BLaER1 treated with 17β-estradiol and CSF1 and Interleukin-3, amounts not matched to agents 10 nM and 100 nM (cell line): ENCODE results near the gene ANGPTL4.

Source experiments
- H3K27ac ChIP-seq, 11 experiments: shearing (Covaris generic); formaldehyde crosslinking; 2 replicates each; pipeline ENCODE4 v1.8.1; 2022
- H3K27me3 ChIP-seq, 11 experiments: shearing (Covaris generic); formaldehyde crosslinking; 2 replicates each; pipeline ENCODE4 v1.8.1; 2022
- H3K36me3 ChIP-seq, 11 experiments: shearing (Covaris generic); formaldehyde crosslinking; 2 replicates each; pipeline ENCODE4 v1.8.1; 2022
- H3K4me1 ChIP-seq, 10 experiments: shearing (Covaris generic); formaldehyde crosslinking; 2 replicates each; pipeline ENCODE4 v1.8.1; 2022
- H3K4me2 ChIP-seq, 11 experiments: shearing (Covaris generic); formaldehyde crosslinking; 2 replicates each; pipeline ENCODE4 v1.8.1; 2022
- H3K4me3 ChIP-seq, 10 experiments: shearing (Covaris generic); formaldehyde crosslinking; 2 replicates each; pipeline ENCODE4 v1.8.1; 2022
- H3K9ac ChIP-seq, 11 experiments: shearing (Covaris generic); formaldehyde crosslinking; 2 replicates each; pipeline ENCODE4 v1.8.1; 2022
- H3K9me3 ChIP-seq, 11 experiments: shearing (Covaris generic); formaldehyde crosslinking; replicated peaks in 1 of 11; 2 replicates each; pipeline ENCODE4 v1.8.1; 2022
- H4K20me1 ChIP-seq, 11 experiments: shearing (Covaris generic); formaldehyde crosslinking; 2 replicates each; pipeline ENCODE4 v1.8.1; 2022
- Cebpa-rat ChIP-seq, 11 experiments: shearing (Covaris generic); IDR thresholded peaks; 2 replicates each; pipeline ENCODE4 v1.8.1; 2022

ANGPTL4 gene

DNA sequence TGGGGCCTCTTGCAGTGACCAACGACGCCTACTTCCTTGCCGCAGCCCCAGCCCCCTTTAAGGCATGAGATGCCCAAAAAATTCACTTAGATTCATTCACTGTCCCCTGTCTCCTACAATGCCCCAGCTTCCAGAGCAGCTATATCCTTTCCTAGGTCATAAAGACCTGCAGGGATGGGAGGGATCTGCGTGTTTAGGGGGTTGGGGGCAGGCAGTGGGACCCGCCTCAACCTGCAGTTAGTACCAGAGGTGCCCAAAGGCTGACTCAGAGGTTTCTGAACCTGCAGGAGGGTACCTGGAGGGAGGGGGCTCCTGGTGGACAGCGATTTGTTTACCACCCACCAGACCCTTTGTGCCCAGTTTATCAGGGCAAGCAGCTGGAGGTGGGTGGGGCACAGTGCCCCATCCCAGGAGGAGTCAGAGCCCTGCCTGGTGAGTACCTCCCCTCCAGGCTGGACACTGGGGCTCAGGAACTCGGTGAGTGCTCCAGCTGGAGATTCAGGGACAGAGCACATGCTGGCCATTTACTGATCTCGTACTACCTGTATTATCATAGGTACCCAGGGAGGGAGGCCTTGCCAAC lies 32.6 kb upstream of the ANGPTL4 start:
- no peak overlapping the region for H3K9ac ChIP-seq
- H3K36me3 ChIP-seq, result no peaks in the 10 kb centered on the region
- H3K27me3 ChIP-seq, result peaks cover 30 to 34% (median 32%) of the 10 kb centered on the region in 11 experiments
- H3K27ac ChIP-seq, result no peak overlapping the region
- peaks cover 0 to 8% (median 0%) of the 10 kb centered on the region in 11 experiments; a peak in 7 of 22 replicates for H3K9me3 ChIP-seq
- H4K20me1 ChIP-seq, result peaks cover 0 to 36% (median 8%) of the 10 kb centered on the region in 11 experiments; a peak in 10 of 22 replicates
- no peak overlapping the region for H3K4me3 ChIP-seq
- peaks cover 13 to 23% (median 20%) of the 10 kb centered on the region in 10 experiments; a peak in 19 of 20 replicates for H3K4me1 ChIP-seq
- H3K4me2 ChIP-seq, result no peak overlapping the region
- TF ChIP-seq Cebpa-rat (IDR thresholded peaks at IDR 0.05), result no peak

DNA sequence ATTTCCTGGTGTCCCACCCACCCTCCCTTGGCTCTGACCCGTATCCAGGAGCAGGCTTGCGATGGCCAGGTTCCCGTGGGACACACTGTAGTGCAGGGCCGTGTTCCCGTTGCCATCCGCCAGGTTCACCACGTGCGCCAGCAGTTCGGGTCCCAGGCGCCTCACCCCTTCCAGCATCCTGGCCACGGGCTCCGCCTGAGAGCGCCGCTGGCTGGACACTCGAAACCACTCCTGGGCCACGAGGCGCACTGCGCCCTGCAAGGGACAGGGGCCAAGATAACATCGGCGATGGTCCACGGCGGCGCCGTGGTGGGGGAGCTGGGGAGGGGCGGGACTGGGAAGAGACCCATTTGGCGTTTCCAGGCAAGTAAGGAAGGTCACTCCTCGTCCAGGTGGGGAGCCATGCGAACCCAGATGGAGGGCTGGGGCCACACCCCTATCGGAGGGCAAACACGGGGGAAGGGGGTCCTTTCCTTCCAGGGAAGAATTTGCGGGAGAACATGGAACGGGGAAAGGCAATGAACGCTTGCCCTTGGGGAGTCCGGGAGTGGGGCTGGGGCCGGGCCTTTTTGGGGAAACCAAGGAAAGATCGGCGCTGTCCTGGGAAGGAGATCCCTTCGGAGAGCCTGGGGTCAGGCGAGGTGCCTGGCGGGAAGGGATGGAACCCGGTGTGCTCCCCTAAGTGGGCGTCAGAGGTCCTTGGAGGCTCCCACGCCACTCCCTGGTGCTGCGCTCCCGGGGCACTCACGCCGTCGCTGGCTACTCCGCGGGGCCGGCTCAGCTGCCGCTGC lies 30.8 kb upstream of the ANGPTL4 start:
- no peak for TF ChIP-seq Cebpa-rat (IDR thresholded peaks at IDR 0.05)
- Histone ChIP-seq H3K36me3 (no peaks in the 10 kb centered on the region), H3K9me3 (no peaks in the 10 kb centered on the region), H3K9ac (no peak overlapping the region), H3K27ac (no peak overlapping the region), H4K20me1 (peaks cover 0 to 36% (median 8%) of the 10 kb centered on the region in 11 experiments; a peak in 10 of 22 replicates), H3K27me3 (peaks cover 31 to 44% (median 38%) of the 10 kb centered on the region in 11 experiments), H3K4me2 (peak overlapping the region in 1 of 11 experiments; percentile 97; a peak in 1 of 22 replicates), H3K4me3 (no peak overlapping the region), H3K4me1 (peaks cover 26 to 42% (median 37%) of the 10 kb centered on the region in 10 experiments)

DNA sequence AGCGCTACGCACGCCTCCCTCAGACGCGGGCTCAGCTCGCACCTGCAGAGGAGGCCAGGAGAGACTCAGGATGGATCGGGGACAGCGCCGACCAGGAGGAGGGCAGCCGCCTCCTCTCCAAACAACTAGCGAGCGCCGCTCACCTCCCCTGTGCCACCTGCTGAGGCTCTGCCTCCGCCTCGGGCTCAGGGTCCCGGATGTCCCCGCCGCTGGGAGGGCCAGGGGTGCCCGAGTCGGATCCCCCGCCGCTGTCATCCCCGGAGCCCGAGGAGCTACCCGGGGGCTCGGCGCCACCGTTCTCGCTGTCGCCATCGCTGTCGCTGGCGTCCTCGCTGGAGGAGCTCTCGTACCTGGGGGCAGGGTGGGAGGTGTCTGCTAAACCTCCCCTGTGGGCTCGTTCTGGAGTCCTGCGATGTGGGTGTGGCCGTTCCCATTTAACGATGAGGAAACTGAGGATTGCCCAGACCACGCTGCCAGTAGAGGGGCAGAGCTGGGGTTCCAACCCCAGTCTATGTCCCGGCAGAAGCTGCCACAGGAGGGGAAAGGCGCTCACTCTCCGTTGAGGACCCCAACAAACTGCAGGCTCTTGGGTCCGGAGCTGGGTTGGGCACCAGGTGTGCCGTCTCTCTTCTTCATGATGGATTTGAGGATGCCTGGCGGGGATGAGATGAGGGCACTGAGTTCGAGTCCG lies 30.0 kb upstream of the ANGPTL4 start:
- Histone ChIP-seq H3K27ac (no peak overlapping the region), H3K27me3 (peaks cover 31 to 44% (median 38%) of the 10 kb centered on the region in 11 experiments), H3K4me3 (peak overlapping the region in 1 of 10 experiments; percentile 67; a peak in 2 of 20 replicates), H3K9me3 (no peaks in the 10 kb centered on the region), H3K36me3 (no peaks in the 10 kb centered on the region), H3K4me2 (peak overlapping the region in 8 of 11 experiments; percentile 88 to 99 (median 94); a peak in 12 of 22 replicates), H3K9ac (0 out of 22 replicates have a peak overlapping the region, but pooled peaks of 1 of the 11 experiments have one; percentile 68), H4K20me1 (peaks cover 0 to 36% (median 8%) of the 10 kb centered on the region in 11 experiments; a peak in 10 of 22 replicates), H3K4me1 (peaks cover 26 to 42% (median 37%) of the 10 kb centered on the region in 10 experiments)
- no peak for TF ChIP-seq Cebpa-rat (IDR thresholded peaks at IDR 0.05)

DNA sequence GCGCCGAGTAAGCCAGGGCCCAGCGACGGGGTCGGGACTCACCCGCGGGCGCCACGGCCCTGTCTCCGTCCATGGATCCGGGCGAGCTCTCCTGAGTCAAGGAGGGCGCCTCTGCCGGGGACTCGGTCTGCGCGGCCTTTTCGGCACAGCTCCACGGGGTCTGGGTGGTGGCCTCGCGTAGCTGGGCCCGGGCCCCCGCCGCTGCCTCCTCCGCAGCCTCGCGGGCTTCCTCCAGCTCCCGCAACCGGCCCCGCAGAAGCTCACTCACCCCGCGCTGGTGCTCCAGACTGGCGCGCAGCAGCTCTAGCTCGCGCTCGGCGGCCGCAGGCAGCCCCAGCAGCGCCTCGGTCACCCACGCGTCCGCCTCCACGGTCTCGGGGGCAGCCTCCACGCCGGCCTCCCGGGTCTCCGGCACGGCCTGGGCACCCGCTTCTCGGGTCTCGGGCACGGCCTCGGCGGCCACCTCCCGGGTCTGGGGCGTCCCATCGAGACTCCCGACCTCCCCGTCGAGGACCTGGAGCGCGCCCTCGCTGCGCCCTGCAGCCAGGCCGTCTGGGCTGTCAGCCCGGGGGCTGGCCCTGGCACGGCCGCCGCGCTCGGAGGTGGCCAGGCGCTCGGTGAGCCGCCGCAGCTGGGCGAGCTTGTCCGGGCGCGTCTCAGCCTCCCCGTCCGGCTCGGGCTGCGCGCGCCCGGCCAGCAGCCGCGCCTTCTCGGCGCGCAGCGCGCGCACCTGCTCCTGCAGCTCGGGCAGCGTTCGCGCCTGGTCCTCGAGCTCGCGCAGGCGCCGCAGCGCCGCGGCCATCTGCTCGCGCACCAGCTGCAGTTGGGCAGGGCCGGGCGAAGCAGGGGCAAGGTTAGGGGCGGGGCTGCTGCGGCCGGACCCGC lies 29.3 kb upstream of the ANGPTL4 start:
- Histone ChIP-seq H3K4me3 (peak overlapping the region; percentile 55 to 68 (median 65)), H3K9ac (peak overlapping the region in 10 of 11 experiments; percentile 42 to 79 (median 64); a peak in 20 of 22 replicates), H3K27ac (peak overlapping the region in 7 of 11 experiments; percentile 39 to 57 (median 49); a peak in 10 of 22 replicates), H3K9me3 (no peaks in the 10 kb centered on the region), H3K4me1 (peaks cover 26 to 42% (median 37%) of the 10 kb centered on the region in 10 experiments), H3K36me3 (no peaks in the 10 kb centered on the region), H3K4me2 (peak overlapping the region; percentile 82 to 99 (median 94)), H3K27me3 (peaks cover 31 to 44% (median 38%) of the 10 kb centered on the region in 11 experiments), H4K20me1 (peaks cover 0 to 31% (median 8%) of the 10 kb centered on the region in 11 experiments; a peak in 10 of 22 replicates)
- TF ChIP-seq Cebpa-rat (IDR thresholded peaks at IDR 0.05), result no peak

DNA sequence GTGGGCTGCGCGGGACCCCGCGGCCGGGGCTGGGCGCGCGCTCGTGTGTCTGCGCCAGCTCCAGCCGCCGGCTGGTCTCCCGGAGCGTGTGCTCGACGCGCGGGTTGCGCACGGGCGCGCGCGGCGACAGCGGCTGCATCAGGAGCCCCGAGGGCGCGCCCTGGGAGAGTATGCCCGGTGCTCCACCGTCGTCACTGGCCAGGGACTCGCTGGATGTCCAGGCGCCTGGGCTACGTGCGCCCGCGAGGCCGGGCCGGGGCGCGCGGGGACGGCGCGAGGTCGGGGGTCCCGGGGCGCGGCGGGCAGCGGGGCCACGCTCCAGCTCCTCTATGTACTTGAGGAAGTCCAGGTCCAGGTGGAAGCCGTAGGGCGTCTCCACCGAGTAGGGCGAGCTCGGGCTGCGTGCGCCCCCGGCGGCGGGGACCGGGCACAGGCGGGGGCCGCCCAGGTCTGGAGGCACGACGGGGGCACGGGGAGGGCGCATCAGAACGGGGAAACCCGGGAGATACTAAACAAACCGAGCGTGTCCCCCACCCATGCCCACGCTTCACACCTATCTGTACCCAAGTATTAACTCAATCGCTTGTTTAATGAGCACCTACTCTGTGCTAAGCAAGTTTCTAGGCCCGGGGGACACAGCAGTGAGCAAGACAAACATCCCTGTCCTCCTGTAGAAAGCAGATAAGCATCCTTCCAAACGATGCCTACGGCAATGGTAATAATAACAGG lies 28.4 kb upstream of the ANGPTL4 start:
- H3K9ac ChIP-seq, result peak overlapping the region in 10 of 11 experiments; percentile 42 to 79 (median 64); a peak in 20 of 22 replicates
- TF ChIP-seq Cebpa-rat (IDR thresholded peaks at IDR 0.05), result no peak

DNA sequence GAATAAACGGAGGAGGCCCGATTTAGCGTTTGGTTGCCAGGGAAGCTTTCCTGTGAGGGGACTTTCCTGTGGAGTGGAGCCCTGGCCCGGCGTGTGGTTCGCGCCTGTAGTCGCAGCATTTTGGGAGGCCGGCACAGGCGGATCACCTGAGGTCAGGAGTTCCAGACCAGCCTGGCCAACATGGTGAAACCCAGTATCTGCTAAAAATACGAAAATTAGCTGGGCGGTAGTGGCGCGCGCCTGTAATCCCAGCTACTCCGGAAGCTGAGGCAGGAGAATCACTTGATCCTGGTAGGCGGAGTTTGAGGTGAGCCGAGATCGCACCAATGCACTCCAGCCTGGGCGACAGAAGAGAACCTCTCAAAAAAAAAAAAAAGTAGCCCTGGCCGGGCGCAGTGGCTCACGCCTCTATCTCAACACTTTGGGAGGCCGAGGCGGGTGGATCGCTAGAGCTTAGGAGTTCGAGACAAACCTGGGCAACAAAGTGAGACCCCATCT lies 27.8 kb upstream of the ANGPTL4 start:
- H3K36me3 ChIP-seq, result no peaks in the 10 kb centered on the region
- H3K27ac ChIP-seq, result peak overlapping the region in 1 of 11 experiments; percentile 49; a peak in 3 of 22 replicates
- H3K4me1 ChIP-seq, result peaks cover 33 to 52% (median 46%) of the 10 kb centered on the region in 10 experiments
- H3K4me3 ChIP-seq, result peak overlapping the region in 4 of 10 experiments; percentile 61 to 68 (median 64); a peak in 8 of 20 replicates
- no peaks in the 10 kb centered on the region for H3K9me3 ChIP-seq
- peaks cover 0 to 36% (median 8%) of the 10 kb centered on the region in 11 experiments; a peak in 10 of 22 replicates for H4K20me1 ChIP-seq
- peak overlapping the region in 2 of 11 experiments; percentile 11 to 73; a peak in 2 of 22 replicates for H3K9ac ChIP-seq
- H3K4me2 ChIP-seq, result peak overlapping the region; percentile 82 to 99 (median 94)
- no peak for TF ChIP-seq Cebpa-rat (IDR thresholded peaks at IDR 0.05)
- peaks cover 31 to 48% (median 38%) of the 10 kb centered on the region in 11 experiments for H3K27me3 ChIP-seq

More for the DNA sequence above, 28.4 kb upstream of the ANGPTL4 start:
- peak overlapping the region in 7 of 11 experiments; percentile 39 to 57 (median 49); a peak in 11 of 22 replicates for H3K27ac ChIP-seq
- H3K9me3 ChIP-seq, result no peaks in the 10 kb centered on the region
- peaks cover 28 to 46% (median 40%) of the 10 kb centered on the region in 10 experiments for H3K4me1 ChIP-seq
- peak overlapping the region; percentile 55 to 68 (median 65) for H3K4me3 ChIP-seq
- peak overlapping the region; percentile 82 to 99 (median 94) for H3K4me2 ChIP-seq
- peaks cover 31 to 44% (median 38%) of the 10 kb centered on the region in 11 experiments for H3K27me3 ChIP-seq
- peaks cover 0 to 32% (median 8%) of the 10 kb centered on the region in 11 experiments; a peak in 10 of 22 replicates for H4K20me1 ChIP-seq
- H3K36me3 ChIP-seq, result no peaks in the 10 kb centered on the region

DNA sequence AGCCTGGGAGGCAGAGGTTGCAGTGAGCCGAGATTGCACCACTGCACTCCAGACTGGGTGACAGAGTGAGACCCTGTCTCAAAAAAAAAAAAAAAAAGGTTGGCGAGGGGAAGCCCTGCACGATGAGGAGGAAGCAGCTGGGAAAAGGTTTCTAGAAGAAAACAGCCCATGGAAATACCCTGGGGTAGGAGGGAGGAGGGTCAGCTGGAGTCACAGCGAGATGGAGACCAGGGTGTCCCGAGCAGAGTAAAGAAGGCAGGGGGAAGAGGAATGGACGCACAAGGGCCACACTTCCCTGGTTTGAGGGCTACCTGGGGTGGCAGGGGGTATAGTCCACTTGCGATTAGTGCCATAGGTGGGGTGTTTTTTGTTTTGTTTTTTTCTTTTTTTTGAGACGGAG lies 27.3 kb upstream of the ANGPTL4 start:
- peaks cover 31 to 53% (median 38%) of the 10 kb centered on the region in 11 experiments for H3K27me3 ChIP-seq
- no peaks in the 10 kb centered on the region for H3K9me3 ChIP-seq
- no peak for TF ChIP-seq Cebpa-rat (IDR thresholded peaks at IDR 0.05)
- H3K4me2 ChIP-seq, result peak overlapping the region in 10 of 11 experiments; percentile 88 to 99 (median 95); a peak in 19 of 22 replicates
- H3K36me3 ChIP-seq, result no peaks in the 10 kb centered on the region
- H3K9ac ChIP-seq, result 0 out of 22 replicates have a peak overlapping the region, but pooled peaks of 1 of the 11 experiments have one; percentile 36
- peaks cover 33 to 57% (median 48%) of the 10 kb centered on the region in 10 experiments for H3K4me1 ChIP-seq
- no peak overlapping the region for H3K4me3 ChIP-seq
- peaks cover 0 to 36% (median 8%) of the 10 kb centered on the region in 11 experiments; a peak in 10 of 22 replicates for H4K20me1 ChIP-seq
- peak overlapping the region in 1 of 11 experiments; percentile 30; a peak in 1 of 22 replicates for H3K27ac ChIP-seq
